HG03442 (cell line): ENCODE results near the gene SMARCC1.

Source experiments
- ATAC-seq: cut with Tn5 transposase; IDR thresholded peaks from one replicate; pipeline ENCODE4 v1.9.1; 2021; ENCODE audit warnings: mild to moderate bottlenecking, moderate library complexity; ENCODE audit not compliant: unreplicated experiment

SMARCC1 gene

GRCh38 chr3:47554335-47554734, 227.4 kb downstream of the SMARCC1 start:
- no peak for ATAC-seq

DNA sequence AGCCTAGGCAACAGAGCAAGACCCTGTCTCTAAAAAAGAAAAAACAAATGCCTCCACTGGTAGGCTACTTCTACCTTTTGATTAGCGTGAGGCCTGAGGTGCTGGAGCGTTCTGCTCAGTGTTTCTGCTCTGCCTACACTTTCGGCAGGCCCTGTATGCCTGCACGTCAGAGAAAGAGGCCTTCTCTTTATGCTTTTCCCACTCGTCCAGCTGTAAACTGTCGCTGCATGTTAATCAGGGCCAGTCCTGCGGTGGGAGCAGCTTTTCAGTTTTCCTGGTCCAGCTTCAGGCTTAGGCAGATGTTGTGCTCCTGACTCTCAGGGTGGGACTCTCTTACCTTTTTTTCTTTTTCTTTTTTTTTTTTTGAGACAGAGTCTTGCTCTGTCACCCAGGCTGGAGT, 228.3 kb downstream of the SMARCC1 start:
- ATAC-seq: no peak

- ATAC-seq: no peak
Observed at GRCh38 chr3:47542471-47543173, 239.1 kb downstream of the SMARCC1 start.

DNA sequence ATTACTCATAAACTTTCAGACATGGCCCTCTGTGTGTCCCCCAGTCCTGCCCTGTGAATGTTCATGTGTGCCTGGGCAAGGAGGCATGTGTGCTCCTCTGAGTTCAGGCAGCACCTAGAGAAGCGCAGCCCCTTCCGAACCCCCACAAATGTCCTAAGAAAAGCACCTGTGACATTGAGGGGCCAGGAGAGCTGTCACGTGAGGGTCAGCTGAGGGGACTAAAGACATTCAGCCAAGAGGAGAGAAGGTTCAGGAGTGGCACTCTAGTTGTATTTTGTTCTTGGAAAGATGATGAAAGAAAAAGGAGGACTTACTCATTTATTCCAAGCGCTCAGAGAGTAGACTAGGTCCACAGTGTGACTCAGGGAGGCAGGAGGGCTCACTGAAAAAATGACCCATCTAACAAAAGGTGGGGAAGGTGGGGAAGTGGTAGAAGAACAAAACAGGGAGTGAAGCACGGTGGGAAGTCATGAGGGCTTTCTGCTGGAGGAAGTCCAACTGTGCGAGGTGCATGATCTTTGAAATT, 240.0 kb downstream of the SMARCC1 start:
- no peak for ATAC-seq

DNA sequence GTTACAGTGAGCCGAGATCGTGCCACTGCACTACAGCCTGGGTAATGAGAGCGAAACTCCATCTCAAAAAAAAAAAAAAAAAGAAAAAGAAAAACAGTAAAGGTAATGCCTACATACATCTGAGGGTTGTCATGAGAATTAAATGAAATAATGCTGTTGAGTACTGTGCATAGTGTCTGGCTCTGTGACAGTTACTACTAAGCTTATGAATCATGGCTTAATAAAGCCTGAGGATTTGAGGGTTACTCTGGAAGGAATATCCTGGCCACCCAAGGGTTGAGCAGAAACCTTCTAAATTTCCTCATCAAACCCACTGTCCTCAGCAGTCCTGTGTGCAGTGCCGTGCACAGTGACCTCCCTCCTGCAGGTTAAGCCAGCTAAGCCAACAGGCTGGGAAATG, 241.4 kb downstream of the SMARCC1 start:
- ATAC-seq: no peak

DNA sequence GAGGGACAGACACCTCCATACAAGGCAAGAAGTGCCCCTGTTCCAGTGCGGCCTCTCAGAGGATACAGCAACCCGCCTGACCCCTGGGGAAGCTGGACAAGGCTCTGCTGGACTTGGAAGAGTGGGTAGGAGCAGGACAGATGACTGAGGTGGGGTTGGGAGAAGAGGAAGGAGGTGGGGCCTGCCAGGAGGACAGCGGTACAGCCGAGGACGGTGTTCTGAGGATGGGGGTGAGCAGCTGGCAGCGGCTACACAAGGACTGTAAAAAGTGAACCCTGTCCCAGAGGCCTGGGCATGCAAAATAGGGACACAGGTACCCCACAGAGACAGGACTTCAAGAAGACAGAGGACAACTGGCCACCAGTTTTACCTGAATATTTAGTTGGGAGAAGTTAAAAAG, 244.7 kb downstream of the SMARCC1 start:
- ATAC-seq: no peak

GRCh38 chr3:47536221-47536891, 245.3 kb downstream of the SMARCC1 start:
- no peak for ATAC-seq
